ENCODE data around the gene DSTYK. TPM values are rescaled to one million over a fixed set of nuclear protein-coding genes. Genes with fewer than 3 reads are reported as not detected.

The DSTYK gene
- total RNA-seq, 4 donors from 2014 or later, result 7.9 to 26.9 (median 14.4) TPM

- Histone ChIP-seq H3K27me3 (no peaks in the 10 kb centered on the region), H3K4me3 (no peak overlapping the region), H3K9me3 (no peaks in the 10 kb centered on the region), H3K27ac (no peak overlapping the region), H3K36me3 (no peaks in the 10 kb centered on the region), H3K4me1 (peaks cover 0 to 6% of the 10 kb centered on the region in 2 donors)
- TF ChIP-seq CTCF (IDR thresholded peaks at IDR 0.05), result no peak
- no peak for TF ChIP-seq POLR2A (IDR thresholded peaks at IDR 0.05)
- intact Hi-C loops (cut with DNase I; ENCODE audit: low total_unique reads), result no loop called here
- no peak for DNase-seq
Observed at GRCh38 chr1:205208811-205209210, 2.7 kb downstream of the DSTYK start.

DNA sequence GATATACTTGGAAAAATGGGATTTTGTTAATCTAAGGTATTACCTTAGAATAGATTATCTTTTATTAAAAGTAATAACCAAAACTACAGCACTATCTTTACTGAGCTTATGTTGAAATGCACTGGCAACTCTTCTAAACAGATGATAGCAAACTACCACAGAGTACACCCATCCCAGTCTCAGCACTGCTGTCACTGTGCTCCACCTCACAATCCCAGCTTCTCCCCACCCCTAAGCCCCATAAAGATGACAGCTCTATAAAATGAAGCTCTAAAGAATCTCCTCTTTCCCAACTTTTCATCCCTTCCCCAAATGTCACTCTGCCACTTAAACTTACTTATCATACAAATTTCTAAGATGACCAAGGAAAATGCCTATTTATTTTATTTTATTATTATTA lies 6.4 kb downstream of the DSTYK start:
- no peak for DNase-seq
- H3K9me3 ChIP-seq, result no peaks in the 10 kb centered on the region
- intact Hi-C loops (cut with DNase I; ENCODE audit: low total_unique reads), result no loop called here
- H3K4me1 ChIP-seq, result peaks cover 0 to 5% of the 10 kb centered on the region in 2 donors
- H3K27ac ChIP-seq, result no peak overlapping the region
- no peaks in the 10 kb centered on the region for H3K27me3 ChIP-seq
- TF ChIP-seq POLR2A (IDR thresholded peaks at IDR 0.05) (no peak), CTCF (IDR thresholded peaks at IDR 0.05) (no peak)
- no peaks in the 10 kb centered on the region for H3K36me3 ChIP-seq
- H3K4me3 ChIP-seq, result no peak overlapping the region

DNA sequence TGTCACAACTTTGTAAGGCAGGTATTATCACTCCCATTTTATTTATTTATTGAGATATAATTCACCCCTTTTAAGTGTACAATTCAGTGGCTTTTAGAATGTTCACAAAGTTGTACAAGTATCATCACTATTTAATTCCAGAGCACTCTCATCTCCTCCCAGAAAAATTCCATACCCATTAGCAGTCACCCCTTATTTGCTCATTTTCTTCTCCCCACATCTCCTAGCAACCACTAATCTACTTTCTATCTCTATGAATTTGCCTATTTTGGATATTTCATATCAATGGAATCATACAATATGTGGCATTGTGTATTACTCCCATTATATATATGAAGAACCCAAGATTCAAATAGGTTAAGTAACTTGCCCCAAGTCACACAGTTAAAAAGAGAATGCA lies 7.0 kb downstream of the DSTYK start:
- intact Hi-C loops (cut with DNase I; ENCODE audit: low total_unique reads), result no loop called here

GRCh38 chr1:205199931-205200299 lies 11.6 kb downstream of the DSTYK start:
- Histone ChIP-seq H3K4me1 (peaks cover 0 to 4% of the 10 kb centered on the region in 2 donors), H3K36me3 (no peaks in the 10 kb centered on the region), H3K9me3 (no peaks in the 10 kb centered on the region), H3K4me3 (no peak overlapping the region), H3K27ac (no peak overlapping the region), H3K27me3 (no peaks in the 10 kb centered on the region)
- intact Hi-C loops (cut with DNase I; ENCODE audit: low total_unique reads), result no loop called here
- no peak for DNase-seq
- TF ChIP-seq CTCF (IDR thresholded peaks at IDR 0.05) (no peak), POLR2A (IDR thresholded peaks at IDR 0.05) (no peak)

More for the DNA sequence above, 7.0 kb downstream of the DSTYK start:
- no peak overlapping the region for H3K4me3 ChIP-seq
- H3K27ac ChIP-seq, result no peak overlapping the region
- DNase-seq, result no peak
- H3K27me3 ChIP-seq, result no peaks in the 10 kb centered on the region
- H3K36me3 ChIP-seq, result no peaks in the 10 kb centered on the region
- TF ChIP-seq CTCF (IDR thresholded peaks at IDR 0.05) (no peak), POLR2A (IDR thresholded peaks at IDR 0.05) (no peak)
- no peaks in the 10 kb centered on the region for H3K4me1 ChIP-seq
- H3K9me3 ChIP-seq, result no peaks in the 10 kb centered on the region

GRCh38 chr1:205199090-205199930 lies 12.2 kb downstream of the DSTYK start:
- Histone ChIP-seq H3K4me3 (no peak overlapping the region), H3K27ac (no peak overlapping the region), H3K9me3 (no peaks in the 10 kb centered on the region), H3K36me3 (no peaks in the 10 kb centered on the region), H3K4me1 (peaks cover 0 to 4% of the 10 kb centered on the region in 2 donors), H3K27me3 (no peaks in the 10 kb centered on the region)
- intact Hi-C loops (cut with DNase I; ENCODE audit: low total_unique reads), result no loop called here
- TF ChIP-seq CTCF (IDR thresholded peaks at IDR 0.05) (no peak), POLR2A (IDR thresholded peaks at IDR 0.05) (no peak)
- DNase-seq, result no peak

All from uterus (tissue), 4 donors.